Effector memory CD8-positive, alpha-beta T cell (primary cell): ENCODE results near the gene IL12RB1.
A peak's percentile ranks its signal among the peaks of the same experiment; 100 is the strongest.
"Not testable (repeated sequence)": the region's sequence is repeated elsewhere in the genome, so short reads cannot be mapped to it uniquely, and the experiment has no call there.

ENCODE experiments used
- ATAC-seq: fragments of 150-1000 bp; cut with Tn5 transposase; replicated peaks from 2 replicates; pipeline ENCODE4 v1.10.0; 2021; ENCODE audit warnings: mild to moderate bottlenecking, moderate library complexity
- DNase-seq, 3 experiments: peaks; one replicate each; pipeline ENCODE4 v3.0.0; 2021
- H3K27ac Mint-ChIP-seq, 2 donors: one replicate each; pipeline ENCODE4 v1.8.0; 2022; ENCODE audit warnings: mild to moderate bottlenecking in 2 of 2, mixed read lengths in 2 of 2, moderate library complexity in 2 of 2
- H3K27me3 Mint-ChIP-seq, 2 donors: one replicate each; pipeline ENCODE4 v1.8.0; 2022; ENCODE audit warnings: mixed read lengths in 2 of 2
- H3K36me3 Mint-ChIP-seq: one replicate; pipeline ENCODE4 v1.8.0; 2022; ENCODE audit warnings: mild to moderate bottlenecking, moderate library complexity, mixed read lengths; ENCODE audit not compliant: insufficient read depth
- H3K4me1 Mint-ChIP-seq, 2 donors: one replicate each; pipeline ENCODE4 v1.8.0; 2022; ENCODE audit warnings: low read depth in 2 of 2, mixed read lengths in 2 of 2
- H3K4me3 Mint-ChIP-seq, 2 donors: one replicate each; pipeline ENCODE4 v1.8.0; 2022; ENCODE audit warnings: mild to moderate bottlenecking in 2 of 2, mixed read lengths in 2 of 2, moderate library complexity in 2 of 2
- H3K9me3 Mint-ChIP-seq, 2 donors: one replicate each; pipeline ENCODE4 v1.8.0; 2022; ENCODE audit warnings: mixed read lengths in 2 of 2

IL12RB1 gene

GRCh38 chr19:18107235-18107634, 20.5 kb upstream of the IL12RB1 start:
- ATAC-seq (no peak), DNase-seq (no peak)
- Mint-ChIP-seq H3K9me3 (no peaks in the 10 kb centered on the region), H3K27me3 (no peaks in the 10 kb centered on the region), H3K4me3 (no peak overlapping the region), H3K36me3 (peaks cover 6% of the 10 kb centered on the region), H3K27ac (no peak overlapping the region), H3K4me1 (peaks cover 18% of the 10 kb centered on the region in 2 donors)

- not testable (repeated sequence) for H3K36me3 Mint-ChIP-seq, DNase-seq, ATAC-seq, H3K9me3 Mint-ChIP-seq, H3K27me3 Mint-ChIP-seq, H3K27ac Mint-ChIP-seq
- Mint-ChIP-seq H3K4me1 (peaks cover 16 to 18% of the 10 kb centered on the region in 2 donors), H3K4me3 (peak overlapping the region in 1 of 2 donors; percentile 10)
Measured at GRCh38 chr19:18105259-18105658, 18.5 kb upstream of the IL12RB1 start.

GRCh38 chr19:18104793-18105131, 18.0 kb upstream of the IL12RB1 start:
- peaks cover 16 to 20% of the 10 kb centered on the region in 2 donors for H3K4me1 Mint-ChIP-seq
- H3K27me3 Mint-ChIP-seq: no peaks in the 10 kb centered on the region
- ATAC-seq: no peak

GRCh38 chr19:18102916-18103542, 16.3 kb upstream of the IL12RB1 start:
- H3K36me3 Mint-ChIP-seq: peaks cover 11% of the 10 kb centered on the region
- DNase-seq (no peak), ATAC-seq (no peak)
- no peaks in the 10 kb centered on the region for H3K9me3 Mint-ChIP-seq
- H3K27me3 Mint-ChIP-seq: no peaks in the 10 kb centered on the region
- peak overlapping the region; percentile 70 to 73 for H3K27ac Mint-ChIP-seq
- peak overlapping the region in 1 of 2 donors; percentile 65 for H3K4me3 Mint-ChIP-seq
- peaks cover 26 to 27% of the 10 kb centered on the region in 2 donors for H3K4me1 Mint-ChIP-seq

More at GRCh38 chr19:18104793-18105131, 18.0 kb upstream of the IL12RB1 start:
- DNase-seq: no peak
- peak overlapping the region; percentile 65 to 76 for H3K4me3 Mint-ChIP-seq
- peak overlapping the region in 1 of 2 donors; percentile 70 for H3K27ac Mint-ChIP-seq
- H3K9me3 Mint-ChIP-seq: no peaks in the 10 kb centered on the region
- H3K36me3 Mint-ChIP-seq: peaks cover 8% of the 10 kb centered on the region

- Mint-ChIP-seq H3K27me3 (no peaks in the 10 kb centered on the region), H3K4me3 (no peak overlapping the region), H3K36me3 (peaks cover 11% of the 10 kb centered on the region), H3K27ac (no peak overlapping the region), H3K4me1 (peaks cover 29 to 33% of the 10 kb centered on the region in 2 donors), H3K9me3 (no peaks in the 10 kb centered on the region)
- DNase-seq (no peak), ATAC-seq (no peak)
Measured at GRCh38 chr19:18101268-18101667, 14.5 kb upstream of the IL12RB1 start.

GRCh38 chr19:18100710-18101109, 14.0 kb upstream of the IL12RB1 start:
- Mint-ChIP-seq H3K36me3 (peaks cover 11% of the 10 kb centered on the region), H3K4me3 (no peak overlapping the region), H3K27me3 (no peaks in the 10 kb centered on the region), H3K9me3 (no peaks in the 10 kb centered on the region), H3K4me1 (peaks cover 29 to 33% of the 10 kb centered on the region in 2 donors), H3K27ac (no peak overlapping the region)
- ATAC-seq: no peak
- no peak for DNase-seq

GRCh38 chr19:18099623-18099995, 12.9 kb upstream of the IL12RB1 start:
- H3K36me3 Mint-ChIP-seq: peaks cover 11% of the 10 kb centered on the region
- no peaks in the 10 kb centered on the region for H3K27me3 Mint-ChIP-seq
- peaks cover 28 to 34% of the 10 kb centered on the region in 2 donors for H3K4me1 Mint-ChIP-seq
- no peak for ATAC-seq
- peak overlapping the region; percentile 75 to 89 for H3K4me3 Mint-ChIP-seq
- H3K27ac Mint-ChIP-seq: peak overlapping the region; percentile 23 to 84
- H3K9me3 Mint-ChIP-seq: no peaks in the 10 kb centered on the region
- no peak for DNase-seq

- H3K36me3 Mint-ChIP-seq: peaks cover 11% of the 10 kb centered on the region
- H3K27ac Mint-ChIP-seq: peak overlapping the region; percentile 23 to 84
- peaks cover 25 to 31% of the 10 kb centered on the region in 2 donors for H3K4me1 Mint-ChIP-seq
- DNase-seq (peak; percentile 23 to 52 (median 49)), ATAC-seq (peak; percentile 43)
- H3K27me3 Mint-ChIP-seq: no peaks in the 10 kb centered on the region
- H3K9me3 Mint-ChIP-seq: no peaks in the 10 kb centered on the region
- H3K4me3 Mint-ChIP-seq: peak overlapping the region; percentile 75 to 89
Measured at GRCh38 chr19:18098891-18099622, 12.3 kb upstream of the IL12RB1 start.

GRCh38 chr19:18097993-18098890, 11.5 kb upstream of the IL12RB1 start:
- Mint-ChIP-seq H3K9me3 (no peaks in the 10 kb centered on the region), H3K27ac (peak overlapping the region in 1 of 2 donors; percentile 84), H3K4me3 (peak overlapping the region; percentile 75 to 89), H3K36me3 (peaks cover 11% of the 10 kb centered on the region), H3K27me3 (no peaks in the 10 kb centered on the region), H3K4me1 (peaks cover 22 to 27% of the 10 kb centered on the region in 2 donors)
- ATAC-seq (peak; percentile 17), DNase-seq (no peak)

- no peaks in the 10 kb centered on the region for H3K9me3 Mint-ChIP-seq
- H3K36me3 Mint-ChIP-seq: peaks cover 10% of the 10 kb centered on the region
- H3K4me1 Mint-ChIP-seq: peaks cover 22 to 32% of the 10 kb centered on the region in 2 donors
- H3K4me3 Mint-ChIP-seq: peak within 1 kb of the TSS; percentile 75 to 89
- H3K27ac Mint-ChIP-seq: peak within 1 kb of the TSS in 1 of 2 donors; percentile 84
- H3K27me3 Mint-ChIP-seq: no peaks in the 10 kb centered on the region
- DNase-seq: peak; percentile 89 to 93 (median 93)
- ATAC-seq: peak; percentile 93
Measured at GRCh38 chr19:18097217-18097992, 10.7 kb upstream of the IL12RB1 start, which contains the start of gene MAST3. TSS of gene MAST3 (plus strand) at chr19:18097778. CDS start at chr19:18097793, 15 bp downstream.

- Mint-ChIP-seq H3K4me3 (peak overlapping the region in 1 of 2 donors; percentile 55), H3K4me1 (peaks cover 24 to 32% of the 10 kb centered on the region in 2 donors), H3K27me3 (no peaks in the 10 kb centered on the region), H3K27ac (no peak overlapping the region), H3K9me3 (no peaks in the 10 kb centered on the region), H3K36me3 (peaks cover 4% of the 10 kb centered on the region)
- ATAC-seq (no peak), DNase-seq (no peak)
Measured at GRCh38 chr19:18096258-18096657, 9.5 kb upstream of the IL12RB1 start.

- peaks cover 37 to 46% of the 10 kb centered on the region in 2 donors for H3K4me1 Mint-ChIP-seq
- no peaks in the 10 kb centered on the region for H3K9me3 Mint-ChIP-seq
- no peak for ATAC-seq
- DNase-seq: no peak
- no peak overlapping the region for H3K4me3 Mint-ChIP-seq
- H3K27ac Mint-ChIP-seq: no peak overlapping the region
- H3K27me3 Mint-ChIP-seq: no peaks in the 10 kb centered on the region
- H3K36me3 Mint-ChIP-seq: peaks cover 26% of the 10 kb centered on the region
Measured at GRCh38 chr19:18093439-18094161, 6.9 kb upstream of the IL12RB1 start.
